ENCODE data around the gene INSM1.

INSM1 gene

DNA sequence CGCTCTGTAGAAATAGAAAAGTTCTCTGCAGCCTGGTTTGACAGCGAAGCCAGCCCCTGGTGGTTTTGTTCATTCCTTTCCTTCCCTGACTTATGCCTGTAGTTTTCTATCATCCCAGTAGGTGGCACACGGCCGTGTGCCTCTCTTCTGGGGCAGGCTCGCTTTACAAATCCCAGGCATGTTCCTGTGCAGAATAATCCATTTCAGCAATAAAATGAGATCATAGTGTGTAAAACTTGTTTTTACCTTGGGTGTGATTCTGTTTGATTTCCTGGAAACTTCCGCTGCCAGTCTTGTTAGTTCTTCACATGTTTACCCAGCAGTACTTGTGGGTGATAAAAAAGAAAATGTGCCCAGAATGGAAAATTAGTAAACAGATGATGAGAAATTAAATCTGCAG lies 7.4 kb upstream of the INSM1 start:
- peak; percentile 75 for DNase-seq (ENCODE audit: low spot score)

DNA sequence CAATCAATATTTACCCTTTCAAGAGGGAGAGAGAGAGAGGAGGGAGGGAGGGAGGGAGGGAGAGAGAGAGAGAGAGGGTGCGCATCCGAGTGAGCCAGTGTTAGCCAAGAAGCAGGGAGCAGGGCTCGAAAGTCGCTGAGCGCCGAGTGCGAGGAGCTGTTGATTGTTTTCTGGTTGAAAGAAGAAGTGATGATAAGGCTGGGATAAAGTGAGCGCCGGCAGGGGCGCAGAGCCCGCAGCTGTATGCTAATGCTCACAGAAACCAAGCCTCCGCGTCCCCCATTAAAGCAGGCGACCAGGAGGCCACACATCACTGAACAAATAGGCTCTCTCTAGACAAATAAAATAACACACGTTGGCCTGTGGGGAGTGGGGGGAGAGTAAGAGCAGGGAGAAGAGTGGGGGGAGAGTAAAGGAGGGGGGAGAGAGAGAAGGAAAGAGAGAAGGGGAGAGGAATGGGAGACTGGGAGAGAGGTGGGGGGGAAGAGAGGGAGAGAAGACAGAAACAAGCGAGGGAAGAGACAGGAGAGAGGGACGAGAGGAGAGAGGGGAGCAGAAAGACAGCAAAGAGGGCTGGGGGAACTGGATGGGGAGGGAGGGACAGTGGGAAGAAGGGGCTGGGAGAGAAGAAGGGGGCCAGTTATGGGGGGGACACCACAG lies 5.0 kb upstream of the INSM1 start:
- peak; percentile 95 for DNase-seq (ENCODE audit: low spot score)

DNA sequence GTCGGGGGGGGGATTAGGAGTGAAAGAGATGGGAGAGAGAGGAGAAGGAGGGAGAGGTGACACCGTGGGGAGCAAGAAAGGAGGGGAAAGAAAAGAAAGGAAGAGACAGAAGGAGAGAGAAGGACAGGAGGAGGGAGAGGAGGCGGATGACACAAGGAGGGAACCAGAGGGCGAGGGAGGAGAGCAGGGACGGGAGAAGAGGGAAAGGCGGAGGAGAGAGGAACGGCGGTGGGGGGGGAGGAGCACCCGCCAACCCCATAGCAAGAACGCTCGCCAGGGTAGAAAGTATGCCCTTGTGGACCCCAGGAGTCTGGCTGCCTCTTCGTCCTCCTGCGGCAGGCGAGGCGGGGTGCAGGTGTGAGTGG lies 4.5 kb upstream of the INSM1 start:
- DNase-seq (ENCODE audit: low spot score) = peak; percentile 46

DNA sequence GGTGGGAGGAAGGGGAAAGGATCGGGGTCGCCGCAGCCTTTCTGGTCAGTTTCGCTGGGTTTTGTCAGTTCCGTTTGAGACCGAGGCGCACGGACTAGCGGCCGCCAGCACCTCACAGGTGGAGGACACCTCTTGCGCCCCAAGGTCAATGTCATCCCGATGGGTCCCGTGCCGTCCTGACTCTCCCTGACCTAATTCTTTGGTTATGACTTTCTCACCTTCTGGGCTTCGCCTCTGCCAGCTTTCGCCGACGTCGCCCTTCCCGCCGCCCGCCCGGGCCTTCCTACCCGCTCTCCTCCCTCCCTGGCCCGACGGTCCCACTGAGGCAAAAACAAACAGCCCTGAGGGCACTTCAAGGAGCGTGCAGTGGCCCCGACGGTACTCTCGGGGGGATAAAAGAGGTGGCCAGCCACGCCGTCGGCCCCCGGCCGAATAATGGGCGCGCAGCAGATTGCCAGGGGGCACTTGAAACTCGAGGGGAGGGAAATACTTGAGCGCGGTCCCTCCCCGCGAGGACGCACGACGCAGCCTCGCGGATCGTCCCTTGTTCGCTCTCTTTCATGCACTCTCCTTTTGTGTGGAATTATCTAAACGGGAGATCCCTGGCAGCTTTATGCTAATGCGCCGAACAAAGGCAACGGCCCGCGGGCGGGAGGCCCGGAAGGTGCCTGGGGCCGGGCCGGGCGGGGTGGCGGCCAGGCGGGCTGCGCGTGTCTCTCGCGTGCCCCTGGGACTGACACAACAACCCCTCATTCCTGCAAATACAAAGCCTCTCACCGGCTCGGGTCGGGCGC lies 3.9 kb upstream of the INSM1 start:
- DNase-seq (ENCODE audit: low spot score) = no peak

DNA sequence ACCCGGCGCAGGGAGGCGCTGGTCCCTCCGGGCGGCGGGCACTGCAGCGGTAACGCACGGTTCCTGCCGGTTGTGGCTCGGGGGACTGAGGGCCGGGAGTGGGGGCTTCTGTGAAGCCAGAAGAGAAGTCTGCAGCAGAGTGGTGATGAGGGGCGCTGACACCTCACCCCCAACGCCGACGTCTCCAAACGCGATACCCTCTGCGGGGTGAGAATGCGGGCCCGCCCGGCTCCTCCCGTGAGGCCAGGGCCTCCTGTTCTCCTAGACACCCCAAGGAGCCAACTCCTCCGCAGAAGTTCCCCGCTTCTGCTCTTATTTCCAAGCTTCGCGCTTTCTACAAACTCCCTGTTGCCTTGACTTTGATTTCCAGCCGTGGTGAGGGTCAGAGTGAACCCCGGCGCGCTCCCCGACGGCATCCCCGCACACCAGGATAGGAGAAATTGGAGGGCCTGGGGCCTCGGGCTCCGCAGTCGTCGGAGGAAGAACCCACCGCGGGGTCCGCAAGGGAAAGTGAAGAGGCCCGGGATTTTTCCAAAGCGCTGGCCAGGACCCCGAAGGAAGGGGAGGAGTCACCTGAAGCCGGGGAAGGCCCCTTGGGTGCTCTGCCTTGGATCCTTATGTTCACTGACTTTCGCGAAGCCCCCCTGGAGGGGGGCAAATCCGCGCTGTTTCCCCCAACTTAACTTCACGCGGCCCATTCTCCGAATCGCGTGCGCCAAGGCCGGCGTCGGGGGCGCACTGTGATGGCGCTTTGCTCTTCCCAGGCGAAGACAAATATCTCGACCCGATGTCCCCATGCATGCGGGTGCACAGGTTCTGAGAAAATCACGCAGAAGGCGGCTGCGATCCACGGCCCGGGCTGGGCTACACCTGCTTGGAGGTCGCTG lies 3.1 kb upstream of the INSM1 start:
- DNase-seq (ENCODE audit: low spot score) = no peak

DNA sequence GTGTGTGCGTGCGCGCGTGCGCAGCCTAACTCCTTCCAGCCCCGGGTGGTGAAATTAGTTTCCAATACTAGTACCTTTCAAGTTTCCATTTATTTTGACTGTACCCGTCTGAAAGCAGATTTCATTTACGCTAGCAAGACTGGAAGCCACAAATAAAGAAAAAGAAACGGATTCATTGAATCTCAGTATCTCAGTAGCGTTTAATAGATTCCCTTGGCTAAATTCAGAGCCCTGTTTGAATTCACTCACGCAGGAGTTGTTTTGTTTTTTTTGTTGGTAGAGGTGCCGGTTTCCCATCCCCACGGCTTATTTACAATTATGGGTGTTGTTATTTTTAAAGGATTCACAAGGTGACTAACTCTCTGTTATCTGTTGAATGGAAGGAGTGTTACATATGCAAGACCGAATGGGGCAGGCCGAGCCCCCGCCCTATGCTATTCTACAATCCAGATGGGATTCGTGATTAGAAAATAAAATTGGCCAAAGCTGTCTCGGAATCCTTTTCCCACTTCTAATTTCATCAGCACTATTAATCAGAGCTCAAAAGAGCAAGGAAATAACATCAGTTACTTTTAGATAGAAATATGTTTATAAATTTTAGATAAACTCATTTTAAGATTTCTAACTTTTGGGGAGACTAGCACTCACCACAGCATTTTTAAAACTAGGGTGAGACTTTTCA lies 2.3 kb upstream of the INSM1 start:
- no peak for DNase-seq (ENCODE audit: low spot score)

DNA sequence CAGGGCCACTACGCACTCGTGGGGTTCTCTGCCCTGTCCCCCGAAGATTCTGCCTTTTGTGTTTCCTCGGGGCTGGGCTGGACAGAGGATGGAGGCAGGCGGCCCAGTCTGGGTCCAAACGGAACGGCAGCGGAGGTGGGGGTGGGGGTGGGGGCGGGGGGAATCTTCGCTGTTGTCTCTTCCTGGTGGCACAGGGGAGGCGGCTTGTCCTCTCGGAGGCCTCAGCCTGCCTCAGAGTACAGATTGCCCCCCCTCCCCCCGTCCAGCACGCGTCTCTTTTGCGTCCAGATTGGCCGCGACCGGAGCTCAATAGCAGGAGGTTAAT lies 1.4 kb upstream of the INSM1 start:
- no peak for DNase-seq (ENCODE audit: low spot score)

DNA sequence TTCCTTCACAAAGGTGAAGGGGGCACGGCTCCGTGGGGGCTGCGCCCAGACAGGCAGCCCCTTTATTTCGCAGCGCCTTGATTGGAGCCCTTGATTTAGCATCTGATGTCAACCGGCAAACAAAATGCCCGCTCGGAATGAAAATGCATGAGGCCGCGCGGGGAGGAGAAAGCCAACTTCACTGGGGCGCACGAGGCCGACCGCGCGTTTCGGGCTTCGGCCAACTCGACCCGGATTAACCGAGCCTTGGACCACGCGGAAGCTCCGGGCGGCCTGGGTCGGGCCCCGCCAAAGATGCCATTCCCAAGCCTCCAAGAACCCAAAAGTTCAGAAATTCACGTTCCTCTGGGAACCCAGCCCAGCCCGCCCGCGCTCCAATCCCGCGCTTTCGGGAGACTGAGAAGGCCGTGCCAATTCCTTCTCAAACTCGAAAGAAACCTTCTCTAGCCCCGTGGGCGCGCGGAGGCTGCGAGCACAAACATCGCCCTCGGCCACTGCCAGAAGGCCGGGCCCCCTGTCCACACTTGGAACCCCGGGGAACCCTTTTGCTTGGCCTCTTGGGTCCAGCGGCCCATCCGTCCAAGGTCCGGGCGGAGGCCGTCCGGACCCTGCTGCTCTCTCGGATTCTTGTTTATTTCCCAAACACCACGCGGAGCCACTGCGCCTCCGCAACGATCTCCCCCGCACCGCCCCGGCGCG lies 879 bp upstream of the INSM1 start:
- DNase-seq (ENCODE audit: low spot score) = no peak

DNA sequence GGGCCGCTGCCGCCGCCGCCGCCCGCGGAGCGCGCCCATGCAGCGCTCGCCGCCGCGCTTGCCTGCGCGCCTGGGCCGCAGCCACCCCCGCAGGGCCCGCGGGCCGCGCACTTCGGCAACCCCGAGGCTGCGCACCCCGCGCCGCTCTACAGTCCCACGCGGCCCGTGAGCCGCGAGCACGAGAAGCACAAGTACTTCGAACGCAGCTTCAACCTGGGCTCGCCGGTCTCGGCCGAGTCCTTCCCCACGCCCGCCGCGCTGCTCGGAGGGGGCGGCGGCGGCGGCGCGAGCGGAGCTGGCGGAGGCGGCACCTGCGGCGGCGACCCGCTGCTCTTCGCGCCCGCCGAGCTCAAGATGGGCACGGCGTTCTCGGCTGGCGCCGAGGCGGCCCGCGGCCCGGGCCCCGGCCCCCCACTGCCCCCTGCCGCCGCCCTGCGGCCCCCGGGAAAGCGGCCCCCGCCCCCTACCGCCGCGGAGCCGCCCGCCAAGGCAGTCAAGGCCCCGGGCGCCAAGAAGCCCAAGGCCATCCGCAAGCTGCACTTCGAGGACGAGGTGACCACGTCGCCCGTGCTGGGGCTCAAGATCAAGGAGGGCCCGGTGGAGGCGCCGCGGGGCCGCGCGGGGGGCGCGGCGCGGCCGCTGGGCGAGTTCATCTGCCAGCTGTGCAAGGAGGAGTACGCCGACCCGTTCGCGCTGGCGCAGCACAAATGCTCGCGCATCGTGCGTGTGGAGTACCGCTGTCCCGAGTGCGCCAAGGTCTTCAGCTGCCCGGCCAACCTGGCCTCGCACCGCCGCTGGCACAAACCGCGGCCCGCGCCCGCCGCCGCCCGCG lies 730 bp downstream of the INSM1 start:
- peak; percentile 24 for DNase-seq (ENCODE audit: low spot score)

DNA sequence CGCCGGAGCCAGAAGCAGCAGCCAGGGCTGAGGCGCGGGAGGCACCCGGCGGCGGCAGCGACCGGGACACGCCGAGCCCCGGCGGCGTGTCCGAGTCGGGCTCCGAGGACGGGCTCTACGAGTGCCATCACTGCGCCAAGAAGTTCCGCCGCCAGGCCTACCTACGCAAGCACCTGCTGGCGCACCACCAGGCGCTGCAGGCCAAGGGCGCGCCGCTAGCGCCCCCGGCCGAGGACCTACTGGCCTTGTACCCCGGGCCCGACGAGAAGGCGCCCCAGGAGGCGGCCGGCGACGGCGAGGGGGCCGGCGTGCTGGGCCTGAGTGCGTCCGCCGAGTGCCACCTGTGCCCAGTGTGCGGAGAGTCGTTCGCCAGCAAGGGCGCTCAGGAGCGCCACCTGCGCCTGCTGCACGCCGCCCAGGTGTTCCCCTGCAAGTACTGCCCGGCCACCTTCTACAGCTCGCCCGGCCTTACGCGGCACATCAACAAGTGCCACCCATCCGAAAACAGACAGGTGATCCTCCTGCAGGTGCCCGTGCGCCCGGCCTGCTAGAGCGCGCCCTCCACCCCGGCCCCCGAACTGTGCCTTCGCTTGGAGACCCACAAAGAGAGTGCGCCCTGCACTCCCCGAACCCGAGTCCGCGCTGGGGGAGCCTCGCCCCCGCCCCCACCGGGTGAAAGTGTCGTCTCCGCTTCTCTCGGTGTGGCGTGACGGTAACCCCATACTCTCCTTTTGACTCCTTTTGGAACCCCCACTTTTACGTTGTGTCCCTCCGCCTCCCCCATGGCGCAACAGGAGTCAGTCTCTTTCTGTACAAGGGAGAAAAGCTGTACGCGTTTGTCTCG lies 1.6 kb downstream of the INSM1 start:
- peak; percentile 46 for DNase-seq (ENCODE audit: low spot score)

DNA sequence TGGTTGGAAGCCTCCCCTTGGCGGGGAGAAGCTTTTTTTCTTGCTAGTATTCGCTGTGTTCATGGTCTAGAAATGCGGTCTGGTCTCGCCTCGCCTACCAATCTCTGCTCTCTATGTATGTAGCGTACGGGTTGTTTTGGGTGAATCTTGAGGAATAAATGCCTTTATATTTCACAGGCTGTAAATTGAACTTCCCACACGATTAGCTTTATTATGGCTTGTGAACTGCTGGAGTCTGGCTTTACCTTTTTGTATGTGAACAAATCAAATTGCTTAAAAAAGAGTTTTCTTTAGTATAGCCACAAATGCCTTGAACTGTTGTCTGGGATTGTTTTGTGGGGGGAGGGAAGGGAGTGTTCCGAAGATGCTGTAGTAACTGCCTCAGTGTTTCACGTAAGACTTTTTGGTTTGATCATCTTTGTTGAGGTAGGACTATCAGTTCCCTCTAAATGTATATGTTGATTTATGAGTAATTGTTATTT lies 2.2 kb downstream of the INSM1 start:
- peak; percentile 35 for DNase-seq (ENCODE audit: low spot score)

DNA sequence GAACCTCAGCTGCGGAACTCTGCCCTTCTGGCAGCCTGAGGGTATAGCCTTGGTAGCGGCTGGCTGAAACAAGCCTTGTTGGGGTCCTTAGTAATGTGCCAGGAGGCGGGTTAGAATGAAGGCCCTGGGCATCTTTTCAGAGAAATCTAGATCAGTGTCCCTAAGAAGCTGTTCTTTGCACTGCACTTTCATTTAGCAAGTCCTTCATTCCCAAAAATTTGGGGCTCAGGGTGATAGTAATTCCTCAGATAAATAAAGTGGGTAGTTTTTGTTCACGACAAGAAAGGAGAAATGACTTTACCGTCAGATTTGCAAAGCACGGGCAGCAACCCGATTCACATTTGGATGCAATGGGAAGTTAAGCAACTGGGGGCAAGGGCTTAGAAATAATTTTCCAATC lies 3.2 kb downstream of the INSM1 start:
- no peak for DNase-seq (ENCODE audit: low spot score)

DNA sequence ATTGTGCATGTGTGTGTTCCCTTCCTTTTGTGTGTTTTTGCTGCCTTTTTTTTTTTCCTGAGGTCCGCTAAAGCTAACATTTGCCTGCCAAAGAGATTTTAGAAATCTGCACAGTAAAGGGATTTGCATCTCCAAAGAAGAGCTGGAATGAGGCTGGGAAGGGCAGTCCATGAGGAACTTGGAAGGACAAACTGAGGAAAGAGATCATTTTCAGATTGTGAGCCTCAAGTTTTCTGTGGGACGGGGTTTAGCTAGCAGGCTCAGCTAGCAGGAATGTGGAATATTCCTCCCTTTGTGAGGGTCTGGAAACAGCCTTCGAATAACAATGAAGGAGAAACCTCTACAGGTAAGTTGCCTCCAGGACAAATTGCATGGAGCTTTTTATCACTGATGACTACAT lies 3.8 kb downstream of the INSM1 start:
- DNase-seq (ENCODE audit: low spot score) = no peak

DNA sequence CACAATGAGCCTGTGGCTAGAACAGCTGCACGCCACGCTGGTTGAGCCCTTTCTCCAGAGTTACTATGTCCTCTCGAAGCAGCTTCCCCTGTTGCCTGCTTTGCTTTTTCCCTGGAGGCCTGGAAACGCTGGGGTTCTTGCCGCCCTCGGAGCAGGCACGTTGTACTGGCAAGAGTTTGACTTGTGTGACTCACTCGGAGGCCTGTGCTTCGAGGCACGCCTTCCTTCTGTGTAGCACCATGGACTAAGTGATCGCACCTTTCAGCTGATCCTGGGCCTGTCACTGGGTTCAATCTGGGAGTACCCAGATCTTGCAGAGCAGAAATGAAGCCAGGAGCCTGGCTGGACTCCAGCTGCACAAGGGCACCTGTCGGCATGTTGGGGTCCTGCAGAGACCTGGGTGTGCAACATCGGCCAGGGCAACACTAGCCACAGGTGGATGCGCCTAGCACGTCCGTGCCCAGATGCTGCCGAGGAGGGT lies 5.2 kb downstream of the INSM1 start:
- DNase-seq (ENCODE audit: low spot score) = no peak

DNA sequence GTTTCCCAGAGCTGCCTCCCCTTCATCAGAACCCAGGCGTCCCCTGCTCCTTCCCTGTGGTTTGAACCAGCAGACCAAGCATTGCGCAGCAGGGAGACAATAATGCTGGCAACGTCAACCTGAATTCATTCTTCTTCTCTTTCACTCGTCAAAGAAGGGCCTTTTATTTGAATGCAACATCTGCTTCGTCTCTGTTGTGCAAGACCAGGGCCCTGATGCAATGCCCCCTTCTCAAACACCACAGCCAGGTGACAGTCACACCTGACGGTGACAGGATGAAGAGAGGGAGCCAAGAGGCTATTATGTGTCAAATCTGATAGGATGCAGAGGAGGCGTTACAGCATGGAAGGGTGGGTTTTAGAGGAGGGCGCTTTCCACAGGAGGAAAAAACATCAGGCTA lies 8.0 kb downstream of the INSM1 start:
- DNase-seq (ENCODE audit: low spot score) = no peak

DNA sequence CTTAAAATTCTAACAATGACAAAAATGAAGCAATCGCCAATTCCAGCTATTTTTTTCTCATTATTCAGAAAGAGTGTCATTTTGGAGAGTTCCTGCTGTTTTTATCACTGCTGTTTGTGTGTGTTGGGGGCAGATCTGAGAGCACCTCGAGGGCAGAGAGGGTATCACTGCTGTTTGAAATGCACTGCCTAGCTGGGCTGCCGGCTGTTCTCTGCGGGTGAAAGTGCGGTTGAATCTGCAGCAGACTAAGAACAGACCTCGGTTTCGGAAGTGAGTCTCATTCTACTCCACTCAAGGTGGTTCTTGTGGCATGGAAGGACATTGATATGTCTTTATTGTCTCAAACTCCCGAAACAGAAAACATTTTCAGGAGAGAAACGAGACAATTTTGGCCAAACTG lies 18.3 kb downstream of the INSM1 start:
- no peak for DNase-seq (ENCODE audit: low spot score)

DNA sequence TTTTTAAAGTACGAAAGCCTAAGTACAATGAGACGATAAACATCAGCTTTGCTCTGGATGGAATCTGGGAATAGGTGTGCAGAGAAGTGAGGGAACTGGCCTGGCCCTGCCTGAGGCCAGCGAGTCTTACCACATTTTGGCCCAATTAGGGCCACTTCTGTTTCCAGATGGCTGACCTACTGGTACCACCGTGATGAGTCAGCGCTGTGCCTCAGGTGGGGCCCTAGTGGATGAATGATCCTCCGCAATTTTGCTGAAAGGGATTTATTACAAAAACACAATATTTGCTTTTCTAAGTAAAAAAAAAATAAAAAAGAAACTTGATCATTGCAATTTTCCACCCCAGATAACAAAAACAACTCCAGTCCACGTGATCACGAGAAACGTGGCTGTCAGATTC lies 22.5 kb downstream of the INSM1 start:
- DNase-seq (ENCODE audit: low spot score) = no peak

DNA sequence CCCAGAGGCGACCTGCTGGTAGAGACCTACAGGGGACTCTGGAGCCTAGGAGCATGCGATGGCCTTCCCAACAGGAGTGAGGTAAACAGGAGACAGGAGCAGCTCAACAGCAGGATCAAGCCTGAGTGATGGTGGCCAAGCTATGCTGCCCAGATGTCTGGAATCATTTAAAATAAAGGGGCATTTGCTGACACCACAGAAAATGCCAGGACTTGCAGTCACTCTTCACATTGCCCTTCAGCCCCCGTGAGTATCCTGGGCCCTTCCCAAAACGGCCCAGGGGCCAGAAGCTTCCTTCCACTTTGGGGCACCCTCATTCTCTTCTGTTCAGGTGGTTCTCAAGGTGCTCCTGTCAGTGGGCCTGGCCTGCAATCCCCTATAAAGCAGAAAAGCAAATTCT lies 23.2 kb downstream of the INSM1 start:
- DNase-seq (ENCODE audit: low spot score) = no peak

DNA sequence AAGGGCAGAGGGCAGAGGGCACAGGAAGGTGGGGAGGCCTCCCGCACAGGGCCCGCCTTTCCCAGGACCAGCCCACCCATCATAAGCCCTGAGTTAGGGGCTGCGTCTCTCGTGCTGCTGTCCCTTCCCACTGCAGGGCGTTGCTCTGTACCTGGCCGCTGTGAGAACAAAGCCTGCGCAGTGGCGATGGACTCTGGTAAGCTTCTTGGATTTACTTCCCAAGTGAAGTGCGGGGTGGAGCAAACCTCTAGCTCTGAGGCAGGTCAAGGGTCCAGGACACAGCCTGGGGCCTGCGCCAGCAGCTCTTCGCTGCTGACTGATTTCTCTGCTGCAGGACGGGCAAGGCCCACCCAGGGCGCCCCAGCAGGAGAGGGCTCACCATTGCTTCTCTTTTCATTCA lies 23.9 kb downstream of the INSM1 start:
- DNase-seq (ENCODE audit: low spot score) = no peak

Measured in SK-N-DZ (cell line).